Measurements from ENCODE around the gene MED27.

DNA sequence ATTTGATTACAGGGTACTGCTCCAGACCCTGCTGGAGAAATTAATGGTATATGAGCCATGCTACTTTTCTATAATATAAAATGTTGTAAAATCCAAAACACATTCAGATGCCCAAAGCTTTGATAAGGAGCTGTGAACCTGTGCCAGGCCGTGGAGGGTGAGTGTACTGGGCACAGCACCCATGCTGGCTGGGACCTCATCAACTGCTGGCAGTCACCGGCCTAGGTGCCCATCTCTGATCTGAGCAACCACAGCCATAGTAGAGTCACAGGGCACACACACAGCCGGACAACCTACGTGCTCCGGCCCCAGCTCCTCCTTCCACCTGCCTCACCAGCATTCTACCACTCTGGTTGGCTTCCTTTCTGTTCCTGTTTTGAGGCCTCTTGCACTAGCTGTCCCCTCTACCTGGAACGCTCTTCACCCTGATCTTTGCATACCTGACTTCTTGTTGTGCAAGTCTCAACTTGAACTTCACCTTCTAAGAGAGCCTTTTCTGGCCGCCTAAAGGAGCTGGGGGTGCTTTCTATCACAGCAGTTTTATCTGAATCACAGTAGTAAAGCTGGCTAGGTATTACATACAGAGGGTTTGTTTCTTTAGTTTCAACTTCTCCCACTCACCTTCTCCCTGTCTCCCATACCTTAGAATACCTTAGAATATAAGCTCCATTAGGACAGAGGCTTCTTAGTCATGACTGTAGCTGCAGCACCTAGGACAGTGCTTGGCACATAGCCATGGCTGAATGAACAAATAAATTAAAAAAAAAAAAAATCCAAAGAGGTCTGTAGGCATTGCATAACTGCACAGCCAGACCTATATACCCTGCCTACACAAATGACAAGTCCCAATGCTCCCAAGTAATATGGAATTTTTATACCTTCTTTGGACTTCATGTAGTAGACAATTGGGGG, 51.7 kb downstream of the MED27 start:
- TF ChIP-seq GTF2F1 (IDR thresholded peaks at IDR 0.05; ENCODE audit: borderline replicate concordance, low read depth, low read length) (no peak), TAF1 (IDR thresholded peaks at IDR 0.05; ENCODE audit: low read depth, low read length) (no peak), CHD2 (IDR thresholded peaks at IDR 0.05; ENCODE audit: low read length) (no peak), RNF2 (IDR thresholded peaks at IDR 0.05; ENCODE audit: borderline replicate concordance, low read depth, low read length, missing control alignments, poor library complexity, severe bottlenecking) (no peak), EZH2 (IDR thresholded peaks at IDR 0.05; ENCODE audit: low read depth, low read length, severe bottlenecking) (no peak), MAFK (IDR thresholded peaks at IDR 0.05; ENCODE audit: low read depth, low read length) (no peak), JUND (IDR thresholded peaks at IDR 0.05; ENCODE audit: low read length) (no peak), TCF12 (IDR thresholded peaks at IDR 0.05; ENCODE audit: low read depth, low read length) (no peak), GABPA (IDR thresholded peaks at IDR 0.05; ENCODE audit: borderline replicate concordance, insufficient read depth, low read length) (no peak)
- TF ChIP-seq, protein P1, sequence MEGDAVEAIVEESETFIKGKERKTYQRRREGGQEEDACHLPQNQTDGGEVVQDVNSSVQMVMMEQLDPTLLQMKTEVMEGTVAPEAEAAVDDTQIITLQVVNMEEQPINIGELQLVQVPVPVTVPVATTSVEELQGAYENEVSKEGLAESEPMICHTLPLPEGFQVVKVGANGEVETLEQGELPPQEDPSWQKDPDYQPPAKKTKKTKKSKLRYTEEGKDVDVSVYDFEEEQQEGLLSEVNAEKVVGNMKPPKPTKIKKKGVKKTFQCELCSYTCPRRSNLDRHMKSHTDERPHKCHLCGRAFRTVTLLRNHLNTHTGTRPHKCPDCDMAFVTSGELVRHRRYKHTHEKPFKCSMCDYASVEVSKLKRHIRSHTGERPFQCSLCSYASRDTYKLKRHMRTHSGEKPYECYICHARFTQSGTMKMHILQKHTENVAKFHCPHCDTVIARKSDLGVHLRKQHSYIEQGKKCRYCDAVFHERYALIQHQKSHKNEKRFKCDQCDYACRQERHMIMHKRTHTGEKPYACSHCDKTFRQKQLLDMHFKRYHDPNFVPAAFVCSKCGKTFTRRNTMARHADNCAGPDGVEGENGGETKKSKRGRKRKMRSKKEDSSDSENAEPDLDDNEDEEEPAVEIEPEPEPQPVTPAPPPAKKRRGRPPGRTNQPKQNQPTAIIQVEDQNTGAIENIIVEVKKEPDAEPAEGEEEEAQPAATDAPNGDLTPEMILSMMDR (IDR thresholded peaks at IDR 0.05; ENCODE audit: control extremely low read depth in 1 of 3, insufficient read depth in 1 of 3, low read depth in 1 of 3, low read length in 3 of 3), result no peak
- TF ChIP-seq, protein P2, sequence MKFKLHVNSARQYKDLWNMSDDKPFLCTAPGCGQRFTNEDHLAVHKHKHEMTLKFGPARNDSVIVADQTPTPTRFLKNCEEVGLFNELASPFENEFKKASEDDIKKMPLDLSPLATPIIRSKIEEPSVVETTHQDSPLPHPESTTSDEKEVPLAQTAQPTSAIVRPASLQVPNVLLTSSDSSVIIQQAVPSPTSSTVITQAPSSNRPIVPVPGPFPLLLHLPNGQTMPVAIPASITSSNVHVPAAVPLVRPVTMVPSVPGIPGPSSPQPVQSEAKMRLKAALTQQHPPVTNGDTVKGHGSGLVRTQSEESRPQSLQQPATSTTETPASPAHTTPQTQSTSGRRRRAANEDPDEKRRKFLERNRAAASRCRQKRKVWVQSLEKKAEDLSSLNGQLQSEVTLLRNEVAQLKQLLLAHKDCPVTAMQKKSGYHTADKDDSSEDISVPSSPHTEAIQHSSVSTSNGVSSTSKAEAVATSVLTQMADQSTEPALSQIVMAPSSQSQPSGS (IDR thresholded peaks at IDR 0.05; ENCODE audit: low read length), result no peak
- TF ChIP-seq, protein P3, sequence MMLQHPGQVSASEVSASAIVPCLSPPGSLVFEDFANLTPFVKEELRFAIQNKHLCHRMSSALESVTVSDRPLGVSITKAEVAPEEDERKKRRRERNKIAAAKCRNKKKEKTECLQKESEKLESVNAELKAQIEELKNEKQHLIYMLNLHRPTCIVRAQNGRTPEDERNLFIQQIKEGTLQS (IDR thresholded peaks at IDR 0.05; ENCODE audit: insufficient read depth, low read depth, low read length), result no peak
